GM19468 (cell line): ENCODE measurements around the gene MAPRE2.

ENCODE experiments used
- ATAC-seq: cut with Tn5 transposase; IDR thresholded peaks from one replicate; pipeline ENCODE4 v1.9.1; 2021; ENCODE audit warnings: mild to moderate bottlenecking, moderate library complexity, moderate number of reproducible peaks; ENCODE audit not compliant: unreplicated experiment; ENCODE audit errors: extremely low read depth

The MAPRE2 gene

DNA sequence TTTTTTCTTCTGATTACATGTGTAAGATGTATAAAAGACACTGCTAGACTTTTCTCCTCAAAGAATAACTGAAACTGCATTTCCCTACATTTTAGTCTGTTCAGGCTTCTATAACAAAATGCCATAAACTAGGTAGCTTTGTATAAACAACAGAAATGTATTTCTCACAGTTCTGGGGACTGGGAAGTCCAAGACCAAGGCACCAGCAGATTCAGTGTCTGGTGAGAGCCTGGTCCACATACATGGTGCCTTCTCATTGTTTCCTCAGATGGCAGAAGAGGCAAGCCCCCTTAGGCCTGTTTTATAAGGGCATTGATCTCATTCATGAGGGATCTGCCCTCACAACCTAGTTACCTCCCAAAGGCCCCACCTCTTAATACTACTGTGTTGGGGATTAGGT, 71.5 kb downstream of the MAPRE2 start:
- ATAC-seq: no peak

DNA sequence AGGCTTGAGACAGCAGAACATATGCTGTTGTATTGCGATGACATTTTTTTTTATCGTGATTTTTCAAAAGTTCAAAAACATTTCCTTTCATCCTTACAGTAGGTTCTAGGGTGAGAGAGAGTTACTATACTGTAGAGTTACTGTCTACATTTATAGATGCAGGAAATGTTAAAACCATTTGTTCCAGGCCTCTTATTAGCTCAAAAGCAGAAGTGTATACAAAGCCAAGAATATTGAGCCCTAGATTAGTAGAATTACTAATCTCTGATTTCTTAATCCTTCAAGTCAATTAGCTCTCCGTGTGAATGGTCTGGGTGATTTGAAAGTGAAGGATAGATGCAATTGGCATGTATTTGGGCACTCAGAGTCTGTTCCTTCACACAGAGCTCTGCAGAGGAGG, 73.1 kb downstream of the MAPRE2 start:
- no peak for ATAC-seq

DNA sequence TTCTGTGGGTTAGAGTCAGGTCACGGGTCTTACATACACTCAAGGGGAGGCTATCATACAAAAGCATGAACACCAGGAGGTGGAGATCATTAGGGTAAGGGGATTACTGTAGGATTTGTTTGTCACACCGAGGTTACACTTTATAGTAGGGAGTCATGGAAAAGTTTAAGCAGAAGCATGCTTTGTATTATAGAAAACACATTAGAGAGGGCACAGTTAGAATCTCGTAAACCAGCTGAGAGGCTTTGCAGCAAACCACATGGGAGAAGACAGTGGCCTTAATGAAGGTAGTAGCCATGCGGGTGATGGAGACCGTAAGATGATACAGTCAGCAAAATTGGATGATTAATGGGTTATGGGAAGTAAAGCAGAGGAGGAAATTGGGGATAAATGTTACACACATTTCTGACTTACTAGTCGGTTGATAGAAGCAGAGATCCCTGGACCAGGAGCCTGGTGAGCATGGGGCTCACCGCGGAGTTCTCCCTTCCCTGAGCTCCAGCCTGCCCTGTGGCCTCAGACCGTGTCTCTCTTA, 75.6 kb downstream of the MAPRE2 start:
- no peak for ATAC-seq

DNA sequence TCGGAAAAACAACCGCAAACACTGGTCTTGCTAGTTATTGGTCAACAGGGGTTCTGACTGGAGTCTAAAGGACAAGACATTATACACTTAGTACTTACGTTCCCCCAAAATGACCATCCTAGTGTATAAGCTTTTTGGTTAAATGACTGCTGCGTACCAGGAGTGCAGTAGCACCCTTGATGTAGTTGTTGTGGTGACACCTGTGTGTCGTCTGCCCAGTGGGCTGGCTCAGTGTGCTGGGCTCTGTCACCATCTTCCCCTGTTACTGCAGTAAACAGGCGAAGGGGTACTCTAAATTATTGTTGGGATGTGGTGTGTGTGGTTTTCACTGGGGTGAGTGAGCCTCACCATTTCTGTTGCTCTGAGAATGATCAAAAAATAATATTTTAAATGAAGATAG, 76.2 kb downstream of the MAPRE2 start:
- ATAC-seq: no peak

DNA sequence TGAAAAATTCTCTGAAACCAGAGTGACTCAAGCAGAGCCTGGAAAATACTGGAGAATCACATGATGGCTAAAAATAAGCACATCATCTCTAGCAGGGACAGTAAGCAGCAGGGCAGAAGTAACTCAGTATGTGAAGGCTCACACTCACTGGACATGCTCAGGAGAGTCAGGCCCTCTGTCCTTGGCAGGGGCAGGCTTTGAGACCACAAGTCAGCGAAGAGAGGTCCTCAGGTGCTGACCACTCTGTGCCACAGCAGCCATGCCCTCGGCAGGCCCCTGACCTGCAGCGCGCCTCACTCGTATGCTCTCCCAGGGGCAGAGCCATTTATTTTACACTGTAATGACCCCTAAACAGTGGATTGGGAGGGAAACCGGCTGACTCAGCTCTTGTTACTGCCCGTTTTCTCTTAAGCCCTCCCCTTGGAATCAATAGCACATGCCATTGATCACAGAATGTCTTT, 76.8 kb downstream of the MAPRE2 start:
- no peak for ATAC-seq

DNA sequence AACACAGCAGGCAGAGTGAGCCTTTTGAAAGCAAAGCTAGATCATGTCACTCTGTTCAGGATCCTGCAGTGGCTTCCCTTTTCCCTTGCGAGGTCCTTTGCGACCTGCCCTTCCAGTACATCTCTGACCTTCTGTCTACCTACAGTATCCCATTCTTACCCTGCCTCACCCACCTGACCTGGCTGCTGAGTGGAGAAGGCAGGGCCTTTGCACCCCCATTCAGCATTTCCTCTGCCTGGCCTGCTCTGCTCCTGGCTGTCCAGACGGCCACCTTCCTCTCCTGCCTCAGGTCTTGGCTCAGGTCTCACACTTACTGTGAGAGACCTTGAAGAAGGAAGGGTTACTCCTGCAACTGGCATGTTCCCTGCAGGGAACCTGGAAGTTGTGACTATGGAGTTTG, 77.4 kb downstream of the MAPRE2 start:
- ATAC-seq: no peak

DNA sequence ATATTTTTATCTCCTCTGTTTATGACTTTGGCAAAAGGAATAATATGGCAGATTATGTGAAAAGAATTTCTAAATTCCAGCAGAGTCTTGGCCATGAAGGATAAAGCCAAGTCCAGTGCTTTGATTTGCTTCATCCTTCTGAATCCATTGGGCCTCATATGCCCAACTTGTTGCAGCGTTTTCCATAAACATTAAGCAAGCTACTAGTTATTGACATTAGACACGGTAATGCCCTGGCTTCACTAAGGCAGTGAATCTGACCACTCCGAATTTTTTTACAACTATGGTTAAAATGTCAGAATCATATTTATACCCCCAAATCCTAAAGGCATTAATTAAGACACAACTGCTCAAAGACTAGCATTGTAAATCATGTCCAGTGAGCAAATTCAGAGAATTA, 79.8 kb downstream of the MAPRE2 start:
- no peak for ATAC-seq

DNA sequence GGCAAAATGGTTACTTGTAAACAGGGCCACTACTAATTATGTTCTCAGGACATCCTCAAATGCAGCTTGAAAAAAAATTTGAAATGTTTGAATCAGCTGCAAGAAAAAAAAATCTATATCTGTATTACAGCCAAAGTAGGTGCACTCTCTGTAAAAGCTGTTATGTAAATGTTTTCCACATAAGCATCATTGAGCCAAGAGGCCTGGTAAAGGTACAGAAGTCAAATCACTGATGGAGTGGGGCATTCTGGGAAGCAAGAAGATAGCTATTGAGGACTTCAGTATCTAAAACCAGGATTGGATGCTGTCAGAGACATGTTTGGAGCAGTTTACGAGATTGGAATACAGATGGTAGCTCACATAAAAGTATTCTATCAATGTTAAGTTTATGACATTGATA, 80.3 kb downstream of the MAPRE2 start:
- ATAC-seq: no peak

DNA sequence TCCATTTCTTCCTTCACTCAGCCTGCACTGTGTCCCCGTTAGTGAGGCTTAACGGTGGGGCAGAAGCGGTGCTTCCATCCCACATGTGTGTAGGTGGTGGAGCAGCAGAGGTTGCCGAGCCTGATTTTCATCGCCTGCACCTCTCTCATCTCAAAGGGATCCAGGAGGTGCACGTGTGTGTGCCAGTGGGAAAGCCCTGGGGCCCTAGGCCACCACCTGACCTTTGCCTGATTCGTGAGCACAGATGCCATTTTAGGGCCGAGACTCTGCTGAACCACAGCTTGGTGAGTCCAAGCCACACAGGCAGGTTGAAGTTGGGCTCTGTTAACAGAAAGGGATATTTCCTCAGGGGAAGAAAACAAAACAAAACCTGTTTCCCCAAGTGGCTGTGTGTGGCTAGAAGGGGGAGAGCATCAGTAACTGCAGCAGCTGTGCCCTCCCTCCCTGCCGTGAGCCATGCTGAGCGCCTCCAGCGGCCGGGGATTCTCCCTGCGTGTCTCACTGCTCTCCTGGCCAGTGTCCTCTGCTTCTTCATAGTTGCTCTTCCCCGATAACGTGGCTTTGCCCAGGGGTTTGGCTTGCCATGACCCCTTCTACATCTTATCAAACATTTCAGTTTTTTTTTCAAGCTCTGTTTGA, 81.5 kb downstream of the MAPRE2 start:
- no peak for ATAC-seq

DNA sequence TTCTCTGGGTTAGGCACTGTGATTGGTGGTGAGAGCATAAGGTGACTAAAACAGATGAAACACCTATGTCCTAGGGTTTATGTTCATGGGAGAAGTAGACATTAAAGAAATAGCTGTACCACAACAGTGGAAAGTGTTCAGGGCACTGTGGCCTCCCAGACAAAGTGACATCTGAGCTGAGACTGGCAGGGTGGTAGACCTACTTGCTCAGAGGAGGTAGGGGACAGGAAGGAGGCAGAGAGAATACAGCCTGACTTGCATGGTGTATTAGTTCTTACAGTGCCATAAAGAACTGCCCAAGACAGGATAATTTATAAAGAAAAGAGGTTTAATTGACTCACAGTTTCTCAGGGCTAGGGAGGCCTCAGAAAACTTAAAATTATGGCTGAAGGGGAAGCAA, 82.6 kb downstream of the MAPRE2 start:
- no peak for ATAC-seq

DNA sequence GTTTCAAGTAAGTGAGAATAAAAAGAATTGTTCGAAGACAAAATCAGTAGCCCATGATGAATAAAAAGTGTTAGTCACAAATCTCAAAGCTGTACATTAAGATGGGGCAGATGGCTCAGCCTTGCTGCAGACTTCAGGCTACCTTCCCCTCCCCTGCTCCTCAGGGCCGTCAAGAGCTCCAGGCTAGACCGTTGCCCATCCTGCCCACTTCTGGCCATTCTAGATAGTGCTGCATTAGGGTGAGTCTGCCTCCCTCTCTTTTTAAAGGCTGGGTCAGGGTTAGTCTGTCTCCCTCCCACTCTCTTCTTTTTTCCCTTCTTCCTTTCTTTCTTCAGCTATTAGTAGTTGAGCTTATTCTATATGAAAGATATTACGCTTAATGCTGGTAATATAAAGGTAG, 86.0 kb downstream of the MAPRE2 start:
- no peak for ATAC-seq

DNA sequence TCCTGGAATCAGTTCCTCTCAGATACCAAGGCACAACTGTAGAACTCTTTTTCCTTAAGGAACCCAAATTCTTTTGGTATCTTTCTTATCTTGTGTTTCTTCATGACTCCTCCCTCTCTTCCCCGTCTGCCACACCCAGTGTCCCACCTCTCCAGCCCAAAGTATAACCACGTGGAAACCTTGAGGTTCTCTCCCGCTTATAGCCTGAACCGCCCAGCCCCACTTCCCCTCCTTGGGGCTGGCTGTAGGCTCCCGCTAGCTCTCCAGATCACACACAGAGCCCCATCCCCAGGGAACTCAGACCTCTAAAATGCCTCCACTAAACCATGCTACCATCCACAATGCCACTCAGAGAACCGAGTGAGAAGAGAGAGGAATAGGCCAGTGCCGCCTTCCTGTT, 87.5 kb downstream of the MAPRE2 start:
- no peak for ATAC-seq

DNA sequence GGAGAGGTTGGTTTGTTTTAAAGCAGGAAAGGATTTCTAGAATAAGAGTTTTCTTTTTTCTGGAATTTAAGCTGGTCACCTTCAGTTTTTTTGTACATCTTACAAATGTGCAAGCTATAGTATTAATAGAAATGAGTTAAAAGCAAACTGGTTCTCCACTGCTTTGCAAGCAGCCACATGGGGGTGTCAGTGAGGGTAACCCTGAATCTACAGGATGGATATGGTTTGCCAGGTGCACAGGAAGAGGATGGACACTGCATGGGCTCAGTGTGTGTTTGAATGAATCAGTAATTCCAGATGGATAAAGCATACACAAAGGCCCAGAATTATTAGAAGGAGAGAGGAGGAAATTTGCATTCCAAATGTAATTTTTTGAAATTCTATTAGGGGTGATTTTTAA, 89.0 kb downstream of the MAPRE2 start:
- no peak for ATAC-seq

DNA sequence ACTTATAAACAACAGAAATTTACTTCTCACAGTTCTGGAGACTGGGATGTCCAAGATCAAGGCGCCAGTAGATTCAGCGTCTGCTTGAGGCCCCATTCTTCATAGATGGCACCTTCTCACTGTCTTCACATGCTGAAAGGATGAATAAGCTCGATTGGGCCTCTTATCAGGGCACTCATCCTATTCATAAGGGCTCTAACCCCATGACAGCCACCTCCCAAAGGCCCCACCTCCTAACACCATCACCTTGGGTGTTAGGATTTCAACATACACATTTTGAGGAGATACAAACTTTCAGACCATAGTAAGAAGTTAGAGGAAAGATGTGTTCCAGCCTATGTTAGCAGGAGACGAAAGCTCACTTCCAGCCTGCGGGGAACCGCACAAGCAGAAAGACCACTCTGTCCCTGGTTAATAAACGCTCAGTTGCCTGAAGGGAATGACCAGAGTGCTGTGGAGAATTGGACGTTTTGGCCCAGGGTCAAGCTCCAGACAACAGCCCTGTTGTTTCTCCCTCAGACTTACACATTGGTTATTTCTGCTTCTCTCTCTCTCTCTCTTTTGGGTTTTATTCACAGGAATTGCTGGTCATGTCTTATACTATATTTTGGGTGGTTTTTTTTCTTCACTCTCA, 90.3 kb downstream of the MAPRE2 start:
- ATAC-seq: no peak

DNA sequence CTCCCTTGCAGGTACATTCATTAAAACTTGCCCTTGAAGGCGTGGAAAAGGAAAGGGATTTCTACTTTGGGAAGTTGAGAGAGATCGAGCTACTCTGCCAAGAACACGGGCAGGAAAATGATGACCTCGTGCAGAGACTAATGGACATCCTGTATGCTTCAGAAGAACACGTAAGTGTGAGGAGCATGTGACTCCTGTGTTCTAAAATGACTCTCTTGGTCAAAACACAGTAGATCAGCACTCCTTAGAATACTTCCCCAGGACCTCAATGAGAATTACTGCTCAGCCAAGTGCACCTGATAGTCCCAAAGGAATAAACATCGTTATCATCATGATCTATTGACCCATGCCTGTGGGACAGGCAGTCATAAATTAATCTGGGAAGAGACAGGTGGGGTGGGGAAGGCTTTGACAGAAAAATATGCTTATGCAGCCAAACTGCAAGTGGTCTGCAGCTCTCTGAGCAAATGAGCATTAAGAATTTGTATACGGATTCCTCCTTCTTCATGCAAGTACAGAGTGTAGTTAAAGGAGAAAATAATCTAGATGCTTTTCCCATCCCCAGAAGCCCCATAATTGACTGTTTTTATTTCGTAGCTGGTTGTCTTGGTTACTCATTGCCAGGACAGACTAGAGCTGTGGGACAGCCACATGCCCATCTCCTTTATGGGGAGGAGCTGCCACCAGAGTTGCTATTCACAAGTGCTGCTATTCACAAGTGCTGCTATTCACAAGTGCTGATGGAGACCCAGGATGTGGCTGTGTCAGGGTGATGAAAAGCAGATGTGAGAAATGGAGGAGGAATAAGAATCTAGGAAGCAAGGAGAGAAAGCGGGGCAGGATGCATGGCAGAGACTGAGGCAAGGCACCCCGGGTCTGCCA, 91.0 kb downstream of the MAPRE2 start:
- ATAC-seq: no peak

DNA sequence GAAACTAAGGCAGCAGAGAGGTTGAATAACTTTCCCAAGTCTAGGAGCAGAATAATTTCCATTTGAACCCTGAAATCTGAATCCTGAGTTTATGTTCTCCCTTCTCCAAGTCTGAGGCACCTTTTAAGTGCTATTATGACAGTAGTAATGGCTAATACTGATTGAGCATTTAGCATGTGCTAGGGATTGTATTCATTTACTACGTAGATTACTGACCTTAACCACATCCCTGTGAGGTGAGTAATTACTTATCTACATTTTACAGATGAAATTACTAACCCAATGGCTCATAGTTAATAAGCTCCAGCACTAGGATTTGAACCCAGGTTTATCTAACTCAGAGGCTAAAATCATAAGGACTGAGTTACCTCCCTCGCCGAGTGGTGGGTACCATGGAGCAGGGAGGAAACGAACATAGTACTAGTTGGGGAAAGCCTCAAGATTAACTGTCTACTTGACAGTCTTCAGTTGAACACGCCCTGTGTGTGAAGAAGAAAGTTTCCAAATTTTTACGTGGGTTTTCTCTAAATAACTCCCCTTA, 93.0 kb downstream of the MAPRE2 start:
- ATAC-seq: no peak

DNA sequence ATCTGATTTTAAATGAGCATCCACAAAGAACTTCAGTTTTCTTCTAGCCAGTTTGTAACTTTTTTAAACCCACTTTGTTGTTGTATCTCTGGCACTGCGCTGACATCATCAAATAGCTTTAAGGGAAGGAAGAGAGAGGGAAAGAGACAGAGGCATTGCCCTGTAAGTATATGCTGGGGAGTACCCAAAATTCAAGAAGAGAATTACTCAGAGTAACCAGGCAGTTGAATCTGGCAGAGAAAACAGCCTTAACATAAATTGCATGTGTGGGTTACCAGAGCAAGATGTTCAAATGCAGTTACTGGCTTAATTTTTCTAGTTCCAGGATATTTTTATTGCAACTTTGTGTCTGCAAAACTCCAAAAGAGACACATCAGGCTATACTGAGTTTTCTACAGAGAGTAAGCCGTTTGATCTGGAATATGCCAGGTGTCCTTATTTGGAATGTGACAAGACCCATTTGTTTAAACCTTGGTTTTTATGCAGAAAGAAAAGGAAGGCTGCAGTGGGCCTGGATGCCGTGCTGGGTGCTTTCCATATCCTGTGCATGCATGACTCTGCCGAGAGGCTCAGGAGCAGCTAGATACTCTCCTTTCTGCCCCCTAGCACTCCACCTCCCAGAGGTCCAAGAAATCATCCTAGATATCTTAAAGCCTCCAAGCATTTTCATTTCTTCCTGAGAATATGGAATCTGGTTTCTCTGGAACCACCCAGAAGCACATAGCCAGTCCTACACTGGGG, 93.7 kb downstream of the MAPRE2 start:
- ATAC-seq: no peak

DNA sequence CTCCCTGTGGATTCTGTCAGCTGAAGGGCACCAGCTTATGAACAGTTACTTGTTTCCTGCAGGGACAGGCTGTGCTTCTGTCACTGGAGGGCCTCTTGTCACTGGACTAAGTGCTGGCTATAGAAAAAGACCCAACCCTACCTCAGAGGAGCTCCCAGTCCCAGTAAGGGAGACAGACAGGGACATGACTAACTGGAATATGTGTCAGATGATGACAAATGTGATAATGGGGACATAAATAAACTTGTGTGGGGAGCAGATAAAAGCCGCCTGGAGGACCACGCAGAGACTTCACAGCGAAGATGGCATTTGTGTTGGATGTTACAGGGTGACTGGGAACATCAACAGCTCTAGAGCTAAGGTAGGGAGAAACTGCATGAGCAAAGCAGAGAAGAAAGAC, 95.0 kb downstream of the MAPRE2 start:
- no peak for ATAC-seq

DNA sequence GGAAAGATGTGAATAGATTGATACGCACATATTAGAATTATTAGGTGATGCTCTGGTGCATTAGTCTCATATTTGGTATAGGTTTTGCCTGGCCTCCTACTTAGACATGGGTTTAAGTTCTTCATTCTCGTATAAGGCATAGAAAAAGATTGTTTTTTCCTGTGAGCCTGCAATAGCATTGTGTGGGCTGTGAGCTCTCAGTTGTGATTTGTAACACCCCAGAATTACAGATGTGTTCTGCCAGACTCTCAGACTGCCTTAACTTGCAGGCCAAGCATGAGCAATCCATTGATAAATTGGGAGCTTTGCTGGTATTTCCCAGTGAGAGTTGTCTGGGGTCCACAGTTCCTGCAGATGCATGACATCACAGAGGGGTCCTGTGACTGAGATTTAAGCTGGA, 95.7 kb downstream of the MAPRE2 start:
- no peak for ATAC-seq

DNA sequence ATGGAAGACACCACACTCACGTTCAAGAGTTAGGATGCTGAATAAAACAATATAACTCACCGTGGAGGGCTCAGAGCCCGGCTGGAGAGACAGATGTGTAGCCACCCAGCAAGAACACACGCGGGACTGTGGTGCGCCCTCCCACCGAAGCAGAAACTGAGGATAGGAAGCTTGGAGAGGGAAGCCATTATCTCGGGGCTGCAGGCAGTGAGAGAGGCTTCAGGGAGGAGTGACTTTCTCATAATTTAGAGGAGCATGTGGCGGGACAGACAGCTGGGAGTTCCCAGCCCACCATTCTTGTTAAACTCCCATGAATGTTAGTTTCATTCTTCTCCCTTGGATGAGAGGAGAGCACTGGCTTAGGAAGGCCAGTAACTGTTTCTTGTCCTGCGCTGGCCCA, 96.4 kb downstream of the MAPRE2 start:
- ATAC-seq: no peak
